AML-193 (cell line): ENCODE data around the gene RBM14.
A peak's percentile ranks its signal among the peaks of the same experiment; 100 is the strongest.
"Not testable (repeated sequence)": the region's sequence is repeated elsewhere in the genome, so short reads cannot be mapped to it uniquely, and the experiment has no call there.

ENCODE experiments used
- DNase-seq, 2 experiments: peaks; one replicate each; lab custom pipeline; 2025; lab: John Stamatoyannopoulos, UW

RBM14 gene

DNA sequence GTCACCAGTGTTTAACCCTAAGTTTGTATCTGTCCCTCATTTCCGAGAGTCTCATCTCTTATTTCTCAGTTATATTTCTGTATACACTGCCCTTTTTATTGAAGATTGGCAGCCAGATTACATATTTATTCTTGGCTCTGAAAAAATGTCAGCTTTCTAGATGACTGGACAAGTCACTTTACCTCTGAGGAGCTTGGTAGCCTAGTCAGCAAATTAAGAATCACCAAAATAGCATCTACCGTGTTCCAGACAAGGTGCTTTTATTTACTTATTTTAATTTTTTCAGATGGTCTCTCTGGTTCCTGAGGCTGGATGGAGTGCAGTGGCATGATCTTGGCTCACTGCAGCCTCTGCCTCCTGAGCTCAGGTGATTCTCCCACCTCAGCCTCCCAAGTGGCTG, 16.5 kb downstream of the RBM14 start:
- DNase-seq = no peak

DNA sequence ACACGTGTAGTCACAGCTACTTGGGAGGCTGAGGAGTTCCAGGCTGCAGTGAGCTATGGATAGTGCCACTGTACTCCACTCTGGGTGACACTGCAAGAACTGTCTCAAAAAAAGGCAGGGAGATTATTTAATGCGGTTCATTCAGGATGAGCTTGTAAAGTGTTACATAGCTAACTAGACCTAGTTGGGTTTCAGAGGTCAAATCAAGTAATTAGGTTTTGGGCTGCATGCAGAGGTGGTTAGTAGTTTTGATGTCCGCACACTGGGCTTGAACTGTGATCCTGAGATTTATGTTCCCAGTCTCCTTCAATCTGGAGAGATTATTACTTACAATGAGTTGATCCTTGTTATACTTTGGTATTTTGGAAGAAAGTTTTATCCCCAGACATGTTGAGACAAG, 20.0 kb downstream of the RBM14 start:
- no peak for DNase-seq

DNA sequence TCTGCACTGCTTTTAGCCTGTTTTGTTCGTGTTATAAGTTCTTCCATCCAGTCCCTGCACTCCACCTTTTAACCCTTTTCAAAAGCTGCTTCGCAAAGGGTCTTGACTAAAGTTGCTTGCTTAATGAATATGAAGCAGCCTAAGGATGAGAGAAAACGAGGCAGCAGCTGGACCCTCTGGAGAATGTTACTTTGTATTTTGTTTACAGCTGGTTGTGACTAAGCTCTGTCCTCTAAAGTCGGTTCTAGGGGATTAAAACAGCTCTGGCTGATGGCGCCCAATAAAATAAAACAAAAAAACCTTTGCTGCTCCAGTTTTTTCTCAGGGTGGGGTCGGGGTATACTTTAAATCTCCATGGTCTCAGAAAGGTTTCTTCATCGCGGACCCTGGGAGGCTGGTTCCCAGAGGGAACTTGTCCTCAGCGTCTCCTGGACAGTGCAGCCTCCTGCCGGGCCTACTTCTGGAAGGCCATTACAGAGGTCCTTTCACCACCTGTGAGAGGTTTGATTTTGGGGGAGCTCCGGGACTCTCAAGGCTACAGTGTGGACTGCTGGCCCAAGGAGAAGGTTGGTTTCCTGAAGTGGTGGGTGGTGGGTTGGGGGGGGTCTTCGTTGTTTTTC, 21.2 kb downstream of the RBM14 start:
- DNase-seq = no peak

DNA sequence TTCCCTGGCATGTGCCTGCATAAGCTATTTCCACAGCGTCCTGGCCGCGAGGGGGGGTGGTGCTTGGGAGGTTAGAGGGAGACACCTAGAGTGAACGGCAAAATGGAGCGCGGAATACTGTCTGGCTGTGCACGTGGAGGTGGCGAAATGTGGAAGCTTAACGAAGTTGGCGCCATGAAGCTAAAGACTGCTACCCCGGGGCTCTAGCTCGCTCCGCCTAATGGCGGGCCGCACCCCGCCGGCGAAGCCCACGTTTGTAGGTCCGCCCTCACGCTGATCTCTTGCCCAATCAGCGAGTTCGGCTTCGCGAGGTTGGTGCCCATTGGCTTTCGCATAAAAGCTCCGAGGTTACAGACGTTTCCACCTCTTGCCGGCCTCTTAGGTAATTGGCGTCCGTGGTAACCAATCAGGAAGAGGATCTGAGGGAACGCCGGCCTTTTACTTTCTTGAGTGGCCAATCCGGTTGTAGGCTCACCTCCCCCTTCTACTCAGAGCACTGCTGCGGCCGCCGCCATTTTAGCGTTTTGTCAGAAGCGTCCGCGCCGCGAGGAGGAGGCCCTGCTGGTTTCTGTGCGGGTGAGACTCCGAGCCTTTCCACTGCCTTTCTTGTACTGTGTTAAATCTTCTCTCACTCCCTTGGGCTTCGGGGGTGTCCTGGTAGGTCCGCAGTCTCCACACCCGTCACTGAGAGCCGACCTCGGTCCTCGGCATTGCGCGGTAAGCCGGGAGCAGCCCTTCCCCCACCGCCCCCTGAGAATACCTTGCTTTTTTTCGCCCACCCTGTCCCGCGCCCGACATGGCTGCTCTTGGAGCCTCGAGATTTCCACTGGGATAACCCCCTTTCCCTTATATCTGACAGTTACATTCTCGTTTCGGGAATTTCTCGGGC, 22.0 kb downstream of the RBM14 start, which contains the start of gene RBM4:
Gene RBM4, plus strand, starts transcription at position 527 of the 889 bp plus-strand sequence. CDS start 1,009 bp downstream, outside the sequence.
- DNase-seq = peak; percentile 98

DNA sequence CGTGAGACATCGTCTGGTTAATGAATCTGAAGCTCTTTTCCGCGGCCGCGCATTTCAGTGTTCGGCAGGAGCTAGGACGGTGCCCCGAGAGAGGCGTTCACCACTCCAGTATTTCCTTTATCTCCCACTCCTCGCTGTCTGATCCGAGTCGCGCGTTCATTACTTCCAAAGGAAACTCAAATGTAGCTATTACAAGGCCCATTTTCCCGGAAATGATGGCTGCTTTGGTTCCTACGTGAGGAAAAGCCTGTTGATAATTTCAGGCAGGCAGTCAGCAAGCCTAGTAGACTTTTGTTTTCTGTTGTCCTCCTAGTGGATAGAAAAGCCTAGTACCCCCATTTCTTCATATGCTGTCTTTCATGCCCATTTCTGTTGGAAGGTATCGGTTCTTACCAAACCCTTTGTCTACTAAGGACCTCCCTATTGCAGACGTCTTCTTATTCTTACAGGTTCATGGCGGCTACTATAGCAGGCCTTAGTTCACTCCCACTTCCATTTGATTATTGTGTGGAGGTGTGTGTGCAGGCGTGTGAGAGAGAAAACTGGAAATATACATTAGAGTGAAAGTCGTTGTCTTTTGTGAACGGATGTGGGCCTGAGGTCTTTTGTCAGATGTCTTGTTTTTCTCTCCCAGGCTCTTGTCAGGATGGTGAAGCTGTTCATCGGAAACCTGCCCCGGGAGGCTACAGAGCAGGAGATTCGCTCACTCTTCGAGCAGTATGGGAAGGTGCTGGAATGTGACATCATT, 22.8 kb downstream of the RBM14 start:
- DNase-seq = peak in 1 of 2 experiments; percentile 7

DNA sequence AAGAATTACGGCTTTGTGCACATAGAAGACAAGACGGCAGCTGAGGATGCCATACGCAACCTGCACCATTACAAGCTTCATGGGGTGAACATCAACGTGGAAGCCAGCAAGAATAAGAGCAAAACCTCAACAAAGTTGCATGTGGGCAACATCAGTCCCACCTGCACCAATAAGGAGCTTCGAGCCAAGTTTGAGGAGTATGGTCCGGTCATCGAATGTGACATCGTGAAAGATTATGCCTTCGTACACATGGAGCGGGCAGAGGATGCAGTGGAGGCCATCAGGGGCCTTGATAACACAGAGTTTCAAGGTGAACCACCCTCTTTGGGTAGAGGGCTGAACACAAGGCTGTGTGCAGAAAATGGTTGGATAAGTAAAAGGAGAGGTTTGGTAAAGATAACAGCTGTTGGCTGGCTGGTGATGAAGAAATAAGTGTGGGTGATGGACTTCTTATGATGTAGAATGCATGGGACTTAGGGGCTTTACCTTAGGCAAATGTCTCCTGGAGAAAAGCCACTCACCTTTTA, 23.4 kb downstream of the RBM14 start:
- DNase-seq = not testable (repeated sequence)

DNA sequence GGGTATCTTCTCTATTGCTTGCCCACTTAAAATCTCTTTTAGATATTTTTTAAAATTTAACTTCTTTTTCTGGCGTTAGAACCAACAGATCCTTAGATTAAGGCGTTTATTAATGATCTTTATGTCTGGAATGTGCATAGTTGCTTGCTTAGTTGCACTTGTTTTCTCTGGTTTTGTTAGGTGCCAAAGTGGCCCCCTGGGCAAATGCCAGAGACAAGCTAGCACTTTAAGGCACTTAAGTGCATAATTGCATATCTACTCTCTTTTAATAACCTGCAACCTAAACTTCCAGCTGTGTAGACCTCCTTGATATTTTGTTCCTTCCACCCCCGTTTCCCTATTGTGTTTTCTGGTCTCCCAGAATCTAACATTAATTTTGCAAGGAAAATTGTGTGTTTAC, 25.4 kb downstream of the RBM14 start:
- DNase-seq = no peak

DNA sequence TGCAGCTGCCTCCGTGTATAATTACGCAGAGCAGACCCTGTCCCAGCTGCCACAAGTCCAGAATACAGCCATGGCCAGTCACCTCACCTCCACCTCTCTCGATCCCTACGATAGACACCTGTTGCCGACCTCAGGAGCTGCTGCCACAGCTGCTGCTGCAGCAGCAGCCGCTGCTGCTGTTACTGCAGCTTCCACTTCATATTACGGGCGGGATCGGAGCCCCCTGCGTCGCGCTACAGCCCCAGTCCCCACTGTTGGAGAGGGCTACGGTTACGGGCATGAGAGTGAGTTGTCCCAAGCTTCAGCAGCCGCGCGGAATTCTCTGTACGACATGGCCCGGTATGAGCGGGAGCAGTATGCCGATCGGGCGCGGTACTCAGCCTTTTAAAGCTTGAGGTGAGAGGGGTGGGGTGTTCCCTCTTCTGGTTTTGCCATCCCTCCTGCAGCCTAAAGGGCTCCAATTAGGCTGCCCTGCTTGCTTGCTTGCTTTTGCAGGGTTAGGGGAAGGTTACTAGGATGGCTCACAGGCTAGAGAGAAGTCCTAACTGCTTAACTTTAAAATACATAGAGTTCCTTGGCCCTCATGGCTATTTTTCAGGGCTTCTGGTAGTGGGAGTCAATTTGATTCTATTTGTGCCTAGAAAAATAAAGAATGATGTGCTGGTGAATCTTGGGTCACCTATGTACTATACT, 27.5 kb downstream of the RBM14 start:
- no peak for DNase-seq

DNA sequence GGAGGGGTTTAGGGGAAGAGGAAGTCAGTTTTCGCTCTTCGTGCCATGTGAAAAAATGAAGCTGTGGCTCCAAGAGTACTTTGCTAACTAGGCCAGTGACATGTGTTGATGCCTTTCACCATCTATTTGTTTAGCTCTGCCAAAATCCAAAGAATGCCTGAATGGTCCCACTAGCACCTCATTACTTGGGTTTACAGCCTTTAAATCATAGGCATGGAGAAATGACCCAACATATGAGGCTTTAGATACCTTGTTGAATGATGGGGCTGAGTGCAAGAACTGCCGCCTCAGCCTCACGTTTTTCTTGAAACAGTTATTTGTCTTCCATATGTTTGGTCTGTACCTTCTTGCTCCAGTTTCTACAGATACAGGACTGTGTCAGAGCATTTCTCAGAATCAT, 30.4 kb downstream of the RBM14 start:
- no peak for DNase-seq

DNA sequence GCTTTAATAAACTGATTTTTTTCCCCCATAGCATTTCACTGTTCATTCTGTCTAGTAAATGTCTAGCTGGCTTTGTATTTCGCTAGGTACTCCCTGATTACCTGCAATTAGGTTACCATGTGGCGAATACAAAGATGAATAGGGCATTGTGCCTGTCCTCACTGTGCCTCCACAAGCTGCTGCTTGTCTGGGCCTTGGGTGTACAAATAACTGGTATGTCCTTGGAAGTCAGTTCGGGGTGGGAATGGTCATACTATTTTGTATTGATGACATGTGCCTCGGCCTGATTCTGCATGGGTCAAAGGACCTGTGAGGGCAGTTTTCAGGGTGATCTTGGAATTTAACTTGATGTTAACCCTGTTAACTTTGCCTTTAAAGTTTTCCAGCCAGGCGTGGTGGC, 33.5 kb downstream of the RBM14 start:
- no peak for DNase-seq

DNA sequence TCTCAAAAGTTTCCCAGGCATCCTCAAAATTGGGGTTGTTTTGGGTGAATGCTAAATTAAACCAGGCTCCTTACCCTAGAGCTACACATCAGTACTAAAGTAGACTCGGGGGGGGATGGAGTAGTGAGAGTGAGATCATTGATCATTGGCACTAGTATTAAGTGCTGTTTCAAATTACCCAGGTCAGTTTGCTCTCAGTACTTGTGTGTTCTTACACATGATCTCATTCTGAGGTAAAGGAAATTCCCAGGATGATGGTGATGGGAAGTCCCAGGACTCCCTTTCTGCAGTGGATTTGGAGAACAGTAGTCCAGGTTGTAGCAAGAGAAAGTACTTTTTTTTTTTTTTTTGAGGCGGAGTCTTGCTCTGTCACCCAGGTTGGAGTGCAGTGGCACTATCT, 34.6 kb downstream of the RBM14 start:
- DNase-seq = no peak

DNA sequence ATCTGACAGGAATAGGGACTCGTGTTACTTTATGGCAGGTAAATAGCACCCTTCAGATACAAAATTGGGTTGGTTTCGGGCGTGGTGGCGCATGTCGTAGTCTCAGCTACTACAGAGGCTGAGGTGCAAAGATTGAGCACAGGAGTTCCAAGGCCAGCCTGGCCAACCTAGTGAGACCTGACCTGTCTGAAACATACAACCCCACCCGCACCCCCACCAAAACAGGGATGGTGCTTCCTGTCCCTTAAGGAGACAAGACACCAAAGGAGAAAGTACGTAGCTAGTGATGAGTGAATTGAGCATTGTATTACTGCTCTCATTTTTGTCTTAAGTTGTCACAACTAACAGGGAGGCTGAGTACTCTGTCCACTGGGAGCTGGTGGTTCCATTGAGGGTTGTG, 36.2 kb downstream of the RBM14 start:
- DNase-seq = no peak

DNA sequence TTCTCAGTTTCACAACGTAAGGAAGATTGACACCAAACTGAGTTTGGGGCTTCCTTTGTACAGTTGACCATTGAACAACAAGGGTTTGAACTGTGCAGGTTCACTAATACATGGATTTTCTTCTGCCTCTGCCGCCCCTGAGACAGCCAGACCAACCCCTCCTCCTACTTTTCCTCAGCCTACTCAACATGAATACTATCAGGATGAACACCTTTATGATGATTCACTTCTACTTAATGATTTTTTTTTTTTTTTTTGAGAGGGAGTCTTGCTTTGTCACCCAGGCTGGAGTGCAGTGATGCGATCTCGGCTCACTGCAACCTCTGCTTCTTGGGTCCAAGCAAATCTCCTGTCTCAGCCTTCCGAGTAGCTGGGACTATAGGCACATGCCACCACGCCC, 36.7 kb downstream of the RBM14 start:
- DNase-seq = no peak

DNA sequence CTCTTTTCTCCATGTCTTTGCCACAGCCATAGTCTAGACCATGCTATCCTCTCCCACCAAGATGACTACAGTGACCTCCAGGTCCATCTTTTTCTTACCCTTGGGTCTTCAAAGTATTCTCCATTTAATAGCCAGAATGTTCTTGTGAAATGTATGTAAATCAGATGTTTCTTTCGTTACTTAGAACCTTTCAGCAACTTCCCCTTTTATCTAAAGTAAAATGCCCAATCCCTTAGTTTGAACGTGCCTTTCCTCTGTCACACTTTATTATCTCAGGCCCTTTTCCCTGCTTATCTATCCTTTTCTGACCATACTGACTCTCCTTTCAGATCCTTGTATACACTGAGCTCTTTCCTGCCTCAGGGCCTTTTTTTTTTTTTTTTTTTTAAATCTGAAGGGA, 43.3 kb downstream of the RBM14 start:
- DNase-seq = peak; percentile 27 to 37

DNA sequence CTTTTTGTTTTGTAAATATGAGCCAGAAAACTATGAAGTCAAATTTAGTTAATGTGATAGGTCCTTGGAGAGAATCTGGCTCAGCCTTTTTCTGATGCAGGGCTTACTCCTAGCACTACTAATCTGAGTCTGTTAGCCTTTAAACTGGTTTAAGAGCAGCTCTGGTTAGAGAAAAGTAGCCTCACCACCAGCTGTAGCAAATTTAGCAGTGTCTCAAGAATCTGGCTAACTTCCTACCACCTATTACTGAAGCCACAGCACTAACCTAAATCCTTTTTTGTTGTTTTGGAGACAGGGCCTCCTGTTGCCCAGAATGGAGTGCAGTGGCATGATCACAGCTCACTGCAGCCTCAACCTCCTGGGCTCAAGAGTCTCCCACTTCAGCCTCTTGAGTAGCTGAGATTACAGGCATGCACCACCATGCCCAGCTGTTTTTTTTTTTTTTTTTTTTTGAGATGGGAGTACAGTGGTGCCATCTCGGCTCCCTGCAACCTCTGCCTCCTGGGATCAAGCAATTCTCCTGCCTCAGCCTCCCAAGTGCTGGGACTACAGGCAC, 47.4 kb downstream of the RBM14 start:
- DNase-seq = no peak

DNA sequence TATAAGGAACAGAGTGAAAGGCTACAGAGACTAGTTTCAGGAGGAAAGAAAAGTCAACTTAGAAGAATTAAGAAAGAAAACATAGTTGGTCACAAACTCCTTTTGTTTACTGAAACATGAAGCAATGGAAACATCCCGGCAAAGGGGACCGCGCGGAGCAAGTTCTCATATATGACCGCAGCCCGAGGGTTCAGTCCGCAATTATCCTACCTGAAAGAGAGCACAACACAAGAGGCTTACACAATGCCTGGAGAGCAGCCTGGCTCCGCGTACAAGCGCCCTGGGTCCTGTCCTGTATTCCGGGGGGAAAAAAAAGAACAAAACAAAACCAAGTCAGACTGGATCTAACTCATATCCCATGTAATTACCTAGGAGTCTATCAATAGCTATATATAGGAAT, 48.9 kb downstream of the RBM14 start:
- DNase-seq = no peak

DNA sequence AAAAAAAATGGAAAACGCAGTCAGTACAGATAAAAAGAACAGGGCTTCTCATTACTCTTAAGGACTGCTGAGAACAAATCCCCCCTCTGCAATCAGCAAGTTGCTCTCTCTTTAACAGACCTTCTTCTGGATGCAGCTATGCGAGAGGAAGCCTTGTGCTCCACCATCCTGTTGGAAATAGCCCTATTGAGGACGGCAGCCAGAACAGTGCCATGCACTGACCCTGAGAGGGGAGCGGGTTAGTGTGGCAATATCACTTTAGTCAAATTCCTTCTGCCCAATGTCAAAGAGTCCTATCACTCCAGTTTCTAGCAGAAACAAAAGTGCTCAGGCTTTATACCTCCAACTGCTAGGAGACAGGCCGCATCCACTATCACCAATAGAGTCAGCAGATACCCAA, 54.4 kb downstream of the RBM14 start:
- DNase-seq = no peak

DNA sequence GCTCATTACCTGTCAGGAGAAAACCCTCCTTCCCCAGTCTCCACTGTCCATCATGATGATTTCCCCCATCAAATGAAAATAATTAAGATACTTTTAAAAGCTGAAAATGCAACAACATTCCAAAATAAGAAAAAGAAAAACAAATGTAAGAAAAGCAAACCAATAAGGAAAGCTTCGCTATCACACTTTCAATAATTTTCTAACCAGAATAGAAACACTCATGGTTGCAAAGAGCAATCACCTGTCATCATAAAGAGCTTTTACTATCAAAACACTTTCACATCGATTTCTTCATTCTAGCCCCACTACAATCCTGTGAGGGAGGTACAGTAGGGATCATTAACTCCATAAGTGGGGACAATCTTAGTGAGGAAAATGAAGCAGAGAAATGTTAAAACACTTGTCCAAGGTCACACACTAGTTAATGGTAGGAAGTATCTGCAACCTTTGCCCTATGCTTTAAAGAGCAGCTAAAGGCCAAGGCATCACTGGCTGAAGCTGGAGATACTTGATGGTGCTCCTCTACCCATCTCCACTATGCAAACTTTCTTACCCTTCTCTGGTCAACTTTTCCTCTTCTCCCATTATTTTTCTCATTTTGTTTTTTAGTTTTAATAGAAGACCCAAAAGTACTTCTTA, 58.7 kb downstream of the RBM14 start:
- DNase-seq = no peak

DNA sequence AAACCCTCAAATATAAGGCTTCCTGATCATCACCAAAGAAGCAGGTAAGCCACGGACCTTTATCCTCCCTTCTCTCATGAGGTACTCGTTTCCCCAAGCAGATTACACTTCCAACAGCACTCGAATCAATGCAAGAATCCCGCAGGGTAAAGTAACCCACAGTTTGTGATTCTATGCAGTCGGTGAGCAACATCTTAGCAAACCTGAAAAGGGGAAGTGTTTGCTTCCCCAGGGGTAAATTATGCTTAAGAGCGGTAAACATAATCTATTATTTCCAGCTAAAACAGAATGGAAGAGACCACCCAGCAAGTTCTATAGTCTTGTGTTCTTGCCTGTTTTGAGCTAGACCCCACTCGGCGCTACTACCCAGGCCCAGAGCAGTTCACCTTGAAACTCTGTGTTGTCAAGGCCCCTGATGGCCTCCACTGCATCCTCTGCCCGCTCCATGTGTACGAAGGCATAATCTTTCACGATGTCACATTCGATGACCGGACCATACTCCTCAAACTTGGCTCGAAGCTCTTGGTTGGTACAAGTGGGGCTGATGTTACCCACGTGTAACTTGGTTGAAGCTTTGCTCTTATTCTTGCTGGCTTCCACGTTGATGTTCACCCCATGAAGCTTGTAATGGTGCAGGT, 60.0 kb downstream of the RBM14 start:
- peak; percentile 27 to 36 for DNase-seq
